SIG-M5 treated with dmso at 0.1 percent for 504 hours (cell line): ENCODE data around the gene TFE3.
"Not testable (repeated sequence)": the region's sequence is repeated elsewhere in the genome, so short reads cannot be mapped to it uniquely, and the experiment has no call there.

Experiments
- DNase-seq: peaks from one replicate; lab custom pipeline; 2025; ENCODE audit not compliant: unreplicated experiment; lab: John Stamatoyannopoulos, UW

Gene TFE3

DNA sequence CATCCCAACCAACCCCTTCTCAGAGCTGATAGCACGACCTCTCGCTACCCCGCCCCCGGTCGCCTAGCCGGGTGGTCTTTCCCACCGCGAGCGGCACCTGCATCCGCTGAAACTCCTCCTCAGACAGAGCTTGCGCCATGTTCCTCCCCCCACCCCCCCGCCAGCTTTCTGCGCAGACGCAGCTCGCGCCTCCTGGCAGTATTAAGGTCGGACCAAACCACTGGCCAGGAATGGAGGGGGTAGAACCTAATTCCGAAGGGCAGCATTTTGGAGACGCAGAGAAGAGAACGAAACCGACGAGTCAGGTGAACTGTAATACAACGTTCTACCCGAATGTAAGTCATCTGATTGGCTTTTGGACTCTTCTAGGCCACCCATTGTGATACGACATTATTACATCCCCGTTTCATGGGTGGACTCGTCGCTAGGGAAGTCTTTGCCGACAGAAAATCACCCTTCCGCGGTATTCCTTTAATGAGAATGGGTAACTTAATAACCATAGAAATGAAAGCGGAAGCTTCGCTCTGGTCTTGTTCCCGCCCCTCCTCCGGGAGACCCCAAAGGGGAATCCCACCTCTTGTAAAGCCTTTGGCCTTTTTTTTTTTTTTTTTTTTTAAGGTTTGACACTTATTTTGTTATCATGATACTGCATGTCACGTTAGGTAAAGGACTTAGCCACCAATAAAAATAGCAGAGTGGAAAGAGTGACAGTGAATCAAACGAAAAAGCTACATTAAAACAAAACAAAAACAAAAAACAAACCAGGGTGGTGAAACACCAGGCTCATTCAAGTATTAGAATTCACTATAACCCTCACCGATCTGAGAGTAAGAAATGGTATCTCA, 40.8 kb downstream of the TFE3 start, which contains the start of gene GRIPAP1:
TSS of gene GRIPAP1 (minus strand) at position 174 of the 845 bp plus-strand sequence. CDS start at position 139, 35 bp downstream.
- peak; percentile 91 for DNase-seq

DNA sequence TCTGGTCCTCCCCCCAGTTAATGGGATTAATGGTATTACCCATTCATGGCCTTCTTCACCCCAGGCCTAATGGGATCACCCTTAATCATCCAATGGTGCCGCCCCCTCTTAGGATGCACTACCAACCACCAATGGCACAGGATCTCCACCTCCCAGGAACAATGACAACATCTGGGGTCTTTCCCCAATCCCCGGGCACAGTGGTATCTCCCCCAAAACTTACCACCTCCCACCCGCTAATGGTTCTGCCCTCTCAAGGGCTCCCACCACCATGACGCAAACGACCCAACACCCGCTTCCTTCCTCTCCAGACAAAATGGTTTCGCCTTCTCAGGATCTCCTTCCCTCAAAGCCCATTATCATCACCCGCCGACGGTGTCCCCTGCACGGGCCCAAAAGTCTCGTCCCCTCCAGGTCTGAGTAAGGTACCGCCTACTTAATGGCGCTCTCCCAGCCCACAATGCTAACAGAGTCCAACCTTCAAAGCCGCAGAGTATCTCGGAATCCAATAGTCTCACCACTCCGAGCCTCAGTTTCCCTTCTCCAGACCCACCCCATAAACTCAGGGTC, 41.6 kb downstream of the TFE3 start:
- peak; percentile 47 for DNase-seq

DNA sequence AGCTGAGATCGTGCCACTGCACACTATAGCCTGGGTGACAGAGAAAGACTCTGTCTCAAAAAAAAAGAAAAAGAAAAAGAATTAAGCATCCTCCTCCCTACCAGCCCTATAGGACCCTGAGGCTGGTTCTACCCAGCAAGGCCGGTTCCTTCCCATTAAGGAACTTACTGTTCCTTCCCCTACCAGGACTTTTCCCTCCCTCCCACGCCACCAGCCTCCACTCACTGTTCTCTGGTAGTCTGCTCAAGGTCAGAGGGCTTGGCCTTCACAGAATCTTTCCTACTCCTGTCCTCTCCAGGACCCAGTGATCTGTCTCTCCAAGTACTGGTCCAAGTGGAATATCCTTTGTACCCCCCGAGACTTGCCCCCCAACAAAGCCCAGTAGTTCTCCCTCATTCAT, 42.5 kb downstream of the TFE3 start:
- DNase-seq = no peak

DNA sequence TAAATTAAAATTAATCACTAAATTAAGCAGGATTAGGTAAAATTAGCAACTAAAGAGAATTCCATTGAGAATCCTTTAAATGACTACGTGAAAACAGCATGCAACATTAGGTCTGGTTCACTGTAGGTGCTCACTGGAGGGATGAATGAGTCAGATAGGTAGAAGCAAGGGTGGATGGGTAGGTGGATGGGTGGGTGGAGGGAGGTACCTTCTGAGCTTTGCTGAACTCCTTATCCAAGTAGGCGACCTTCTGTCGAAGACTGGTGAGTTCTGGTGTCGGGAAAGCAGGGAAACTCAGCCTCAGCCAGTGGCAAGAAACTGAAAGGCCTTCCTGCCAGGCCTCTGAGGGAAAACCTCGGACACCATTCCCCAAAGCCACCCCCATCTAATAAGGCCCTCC, 44.1 kb downstream of the TFE3 start:
- no peak for DNase-seq

DNA sequence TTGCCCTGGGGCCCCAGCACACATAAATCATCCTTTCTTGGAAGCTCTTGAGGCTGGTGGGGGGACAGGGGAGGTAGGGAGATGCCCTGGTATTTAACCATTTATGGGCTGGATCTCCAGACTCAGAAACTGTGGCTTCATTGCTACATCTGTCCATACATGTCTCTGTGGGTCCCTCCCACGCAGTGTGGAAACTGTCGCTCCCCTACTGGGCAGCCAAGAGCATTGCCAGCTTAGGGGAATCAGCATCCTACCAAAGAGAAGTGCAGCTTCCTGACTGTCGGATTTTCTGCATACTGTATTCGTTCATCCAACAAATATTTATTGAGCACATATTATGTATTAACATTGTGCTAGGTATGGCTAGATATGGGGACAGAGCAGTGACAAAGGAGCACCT, 44.8 kb downstream of the TFE3 start:
- peak; percentile 36 for DNase-seq

DNA sequence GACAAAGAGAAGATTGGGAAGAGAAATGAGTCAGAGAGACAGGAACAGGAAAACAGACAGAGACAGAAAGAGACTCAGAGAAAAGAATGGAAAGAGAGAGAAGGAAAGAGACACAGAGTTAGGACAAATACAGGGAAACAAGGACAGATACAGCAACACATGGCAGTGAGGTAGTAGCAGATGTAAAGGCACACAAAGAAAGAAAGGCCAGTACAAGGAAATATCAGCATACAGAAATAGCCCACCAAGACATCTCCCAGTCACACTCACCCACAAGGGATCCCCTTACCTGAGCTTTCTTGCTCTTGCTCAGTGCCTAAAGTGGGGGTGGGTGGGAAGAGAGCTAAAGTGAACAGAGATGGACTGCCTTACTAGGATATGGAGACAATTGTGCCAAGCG, 45.3 kb downstream of the TFE3 start:
- no peak for DNase-seq

DNA sequence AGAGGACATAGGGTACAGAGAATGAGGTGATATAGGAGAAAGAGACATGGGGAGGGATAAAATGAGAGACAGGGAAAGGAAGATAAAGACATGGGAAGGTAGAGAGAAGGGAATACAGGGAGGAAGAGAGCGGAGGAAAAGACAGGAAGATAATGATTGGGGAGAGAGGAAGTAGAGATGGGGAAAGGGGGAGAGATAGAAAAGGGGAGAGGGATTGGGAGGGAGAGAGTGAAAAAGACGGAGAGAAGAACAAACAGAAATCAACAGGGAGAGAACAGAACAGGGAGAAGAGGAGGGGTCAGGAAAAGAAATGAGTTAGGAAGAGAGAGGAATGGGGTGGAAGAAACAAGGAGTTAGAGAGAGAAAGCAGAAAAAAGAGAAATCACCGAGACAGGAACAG, 45.7 kb downstream of the TFE3 start:
- DNase-seq = no peak

DNA sequence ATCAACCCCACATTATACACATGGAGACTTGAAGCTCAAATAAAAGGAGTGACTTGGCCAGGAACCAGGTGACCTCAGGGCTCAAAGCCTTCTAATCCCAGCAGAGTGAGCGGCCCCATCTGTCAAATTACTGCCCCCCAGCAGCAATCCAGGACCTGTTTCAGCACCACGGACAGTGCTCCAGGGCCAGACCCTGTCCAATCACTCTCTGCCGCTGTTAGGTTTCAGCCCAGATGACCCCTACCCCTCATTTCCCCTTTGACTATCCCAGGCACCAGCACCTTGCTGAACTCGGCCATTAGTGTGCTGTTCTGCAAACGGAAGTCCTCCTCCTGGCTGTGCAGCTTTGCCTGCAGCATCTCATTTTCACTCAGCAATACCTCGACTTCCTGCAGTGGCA, 46.2 kb downstream of the TFE3 start:
- no peak for DNase-seq

DNA sequence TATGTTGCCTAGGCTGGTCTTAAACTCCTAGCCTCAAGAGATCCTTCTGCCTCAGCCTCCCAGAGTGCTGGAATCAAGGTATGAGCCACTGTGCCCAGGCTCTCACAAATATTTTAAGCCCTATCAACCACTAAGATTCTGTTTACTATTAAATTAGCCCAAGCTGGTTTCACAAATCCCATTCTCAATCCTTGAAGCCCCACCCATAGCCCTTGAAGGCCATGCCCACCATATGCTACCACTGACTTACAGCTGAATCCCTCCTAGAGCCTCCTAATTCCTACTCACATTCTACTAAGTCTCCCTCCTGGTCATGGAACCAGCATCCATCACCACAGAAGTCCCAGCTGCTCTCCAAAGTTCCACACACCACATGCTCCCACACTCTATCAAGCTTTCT, 50.8 kb downstream of the TFE3 start:
- DNase-seq = no peak

DNA sequence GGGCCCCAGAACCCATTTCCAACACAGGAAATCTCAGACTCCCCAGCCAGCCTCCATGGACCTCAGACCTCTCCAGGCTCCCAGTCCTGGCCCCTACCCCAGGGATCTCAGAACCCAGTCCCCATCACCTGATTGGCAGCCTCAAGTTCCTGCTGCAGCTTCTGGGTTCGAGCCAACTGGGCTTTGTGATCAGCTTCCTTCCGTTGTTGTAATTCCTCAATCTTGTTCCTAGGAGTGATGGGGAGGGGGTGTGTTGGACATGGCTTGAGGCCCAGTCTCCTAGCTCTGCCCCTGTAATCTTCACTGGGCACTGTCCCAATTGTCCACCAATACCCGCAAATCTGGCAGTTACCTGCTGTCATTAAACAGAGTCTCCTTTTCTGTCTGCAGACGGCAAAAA, 53.7 kb downstream of the TFE3 start:
- DNase-seq = no peak

DNA sequence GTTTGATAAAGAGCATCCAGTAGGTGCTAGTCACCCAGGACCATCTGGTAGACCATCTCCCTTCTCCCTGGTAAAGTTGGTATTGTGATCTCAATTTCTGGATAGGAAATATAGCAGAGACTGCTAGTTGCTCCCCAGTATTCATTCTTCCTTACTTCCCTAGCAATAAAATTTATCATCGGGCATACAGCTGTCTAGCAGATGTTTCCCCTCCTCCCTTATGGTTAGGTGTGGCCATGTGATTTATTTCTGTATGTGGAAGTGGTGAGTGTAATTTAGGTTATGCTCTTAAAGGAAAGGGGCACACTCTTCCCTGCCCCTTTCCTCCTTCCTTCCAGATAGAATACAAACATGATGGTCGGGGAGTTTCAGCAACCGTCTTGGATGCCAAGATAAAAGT, 59.3 kb downstream of the TFE3 start:
- DNase-seq = no peak

DNA sequence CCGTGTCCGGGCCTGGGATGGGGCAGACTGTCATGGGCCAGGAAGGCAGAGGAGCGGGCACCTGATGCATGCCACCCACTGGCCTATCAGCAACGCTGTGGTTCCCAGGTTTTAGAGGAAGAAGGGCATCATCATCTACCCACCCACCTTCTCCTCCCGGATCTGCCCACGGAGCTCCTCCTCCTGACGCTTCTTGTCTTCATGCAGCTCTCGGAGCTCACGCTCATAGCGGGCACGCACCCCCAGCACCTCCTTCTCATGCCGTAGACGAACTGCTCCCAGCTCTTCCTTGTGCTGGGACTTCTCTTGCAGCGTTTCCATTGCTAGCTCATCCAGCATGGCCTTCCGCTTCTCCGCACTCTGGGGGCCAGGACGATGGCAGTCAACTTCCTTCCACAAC, 60.1 kb downstream of the TFE3 start:
- DNase-seq = no peak

DNA sequence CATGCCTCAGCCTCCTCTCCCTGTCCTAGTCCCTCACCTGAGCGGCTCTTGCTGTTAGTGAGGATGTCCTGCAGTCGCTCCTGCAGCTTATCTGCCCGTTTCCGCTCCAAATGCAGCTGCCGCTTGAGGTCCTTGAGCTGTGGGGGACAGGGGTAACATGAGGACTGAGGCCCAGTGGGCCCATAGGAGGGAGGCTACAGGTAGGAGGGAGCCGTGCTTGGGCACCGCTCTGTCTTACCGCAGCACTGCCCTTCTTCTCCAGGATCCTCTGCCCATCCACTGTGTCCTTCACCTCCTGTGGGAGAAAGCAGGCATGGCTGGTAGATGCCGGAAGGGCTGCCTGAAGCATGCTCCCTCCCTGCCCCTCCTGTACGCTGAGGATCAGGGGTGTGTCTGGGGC, 62.0 kb downstream of the TFE3 start:
- no peak for DNase-seq

DNA sequence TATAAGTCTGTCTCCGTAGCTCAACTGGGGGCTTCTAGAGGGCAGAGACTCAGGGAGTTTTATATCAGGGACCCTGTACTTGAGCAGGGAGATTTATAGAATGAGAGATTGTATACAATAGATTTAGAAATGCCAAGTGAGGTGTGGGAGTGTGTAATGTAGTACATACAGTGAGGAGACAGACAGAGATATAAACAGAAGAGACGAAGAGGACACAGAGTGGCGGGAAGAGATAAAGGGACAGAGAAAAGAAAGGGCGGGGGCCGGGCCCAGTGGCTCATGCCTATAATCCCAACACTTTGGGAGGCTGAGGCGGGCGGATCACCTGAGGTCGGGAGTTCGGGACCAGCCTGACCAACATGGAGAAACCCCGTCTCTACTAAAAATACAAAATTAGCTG, 62.8 kb downstream of the TFE3 start:
- DNase-seq = not testable (repeated sequence)
